H9 (cell line): ENCODE results near the gene TSPOAP1. TPM values are rescaled to one million over a fixed set of nuclear protein-coding genes. Genes with fewer than 3 reads are reported as not detected.
A peak's percentile ranks its signal among the peaks of the same experiment; 100 is the strongest.

ENCODE experiments used
- DNase-seq: peaks from one replicate; pipeline ENCODE4 v3.0.0-alpha.2; 2017
- H2AFZ ChIP-seq: one replicate; pipeline ENCODE4 v1.6.1; 2013; ENCODE audit warnings: mild to moderate bottlenecking, low read length, control low read depth, moderate library complexity
- H2AK5ac ChIP-seq: 2 replicates; pipeline ENCODE4 v1.6.1; 2013; ENCODE audit warnings: low read length, control low read depth, mixed read lengths; ENCODE audit not compliant: insufficient read length
- H2BK120ac ChIP-seq: one replicate; pipeline ENCODE4 v1.6.1; 2013; ENCODE audit warnings: low read depth, mild to moderate bottlenecking, low read length, control low read depth, inconsistent platforms; ENCODE audit not compliant: poor library complexity, severe bottlenecking
- H2BK12ac ChIP-seq: 2 replicates; pipeline ENCODE4 v1.6.1; 2013; ENCODE audit warnings: low read length, control low read depth, mixed read lengths, low read depth; ENCODE audit not compliant: insufficient read length
- H2BK15ac ChIP-seq: 2 replicates; pipeline ENCODE4 v1.6.1; 2013; ENCODE audit warnings: low read depth, low read length, control low read depth
- H2BK20ac ChIP-seq: one replicate; pipeline ENCODE4 v1.6.1; 2013; ENCODE audit warnings: low read depth, mild to moderate bottlenecking, low read length, control low read depth, inconsistent platforms; ENCODE audit not compliant: poor library complexity, severe bottlenecking
- H2BK5ac ChIP-seq: 2 replicates; pipeline ENCODE4 v1.6.1; 2013; ENCODE audit warnings: low read length, control low read depth, mixed read lengths; ENCODE audit not compliant: insufficient read length
- H3K14ac ChIP-seq: 2 replicates; pipeline ENCODE4 v1.6.1; 2013; ENCODE audit warnings: low read length, control low read depth; ENCODE audit not compliant: insufficient read depth
- H3K18ac ChIP-seq: 2 replicates; pipeline ENCODE4 v1.6.1; 2013; ENCODE audit warnings: low read depth, mild to moderate bottlenecking, mixed read lengths, low read length, control low read depth; ENCODE audit not compliant: insufficient read length
- H3K23ac ChIP-seq: 2 replicates; pipeline ENCODE4 v1.6.1; 2013; ENCODE audit warnings: low read length, control low read depth, mixed read lengths, low read depth; ENCODE audit not compliant: insufficient read length
- H3K23me2 ChIP-seq: 2 replicates; pipeline ENCODE4 v1.6.1; 2013; ENCODE audit warnings: low read depth, mild to moderate bottlenecking, mixed read lengths, low read length, control low read depth; ENCODE audit not compliant: insufficient read length, poor library complexity, severe bottlenecking
- H3K27ac ChIP-seq: 2 replicates; pipeline ENCODE4 v1.5.1; 2013; ENCODE audit warnings: low read length, control low read depth, mixed read lengths, low read depth; ENCODE audit not compliant: insufficient read length
- H3K27me3 ChIP-seq: 2 replicates; pipeline ENCODE4 v1.6.1; 2013; ENCODE audit warnings: low read length, control low read depth, inconsistent platforms; ENCODE audit not compliant: insufficient read depth
- H3K4ac ChIP-seq: 2 replicates; pipeline ENCODE4 v1.6.1; 2013; ENCODE audit warnings: low read depth, mild to moderate bottlenecking, control low read depth, inconsistent platforms, low read length, moderate library complexity
- H3K4me1 ChIP-seq: 2 replicates; pipeline ENCODE4 v1.6.1; 2013; ENCODE audit warnings: low read length, control low read depth, inconsistent platforms; ENCODE audit not compliant: insufficient read depth
- H3K4me2 ChIP-seq: 2 replicates; pipeline ENCODE4 v1.6.1; 2013; ENCODE audit warnings: low read length, control low read depth, mixed read lengths; ENCODE audit not compliant: insufficient read length, insufficient read depth
- H3K56ac ChIP-seq: 2 replicates; pipeline ENCODE4 v1.6.1; 2013; ENCODE audit warnings: low read depth, mild to moderate bottlenecking, mixed read lengths, low read length, control low read depth; ENCODE audit not compliant: insufficient read length
- H3K79me1 ChIP-seq: 2 replicates; pipeline ENCODE4 v1.6.1; 2013; ENCODE audit warnings: low read depth, mild to moderate bottlenecking, moderate library complexity, low read length, control low read depth, inconsistent platforms; ENCODE audit not compliant: insufficient read depth, poor library complexity, severe bottlenecking
- H3K79me2 ChIP-seq: 2 replicates; pipeline ENCODE4 v1.6.1; 2013; ENCODE audit warnings: low read length, control low read depth, inconsistent platforms; ENCODE audit not compliant: insufficient read depth
- H3K9ac ChIP-seq: 2 replicates; pipeline ENCODE4 v1.6.1; 2013; ENCODE audit warnings: low read length, control low read depth, mixed read lengths; ENCODE audit not compliant: insufficient read length; ENCODE audit errors: extremely low read depth
- H3K9me3 ChIP-seq: one replicate; pipeline ENCODE4 v1.6.1; 2013; ENCODE audit warnings: low read depth, low read length, inconsistent platforms; ENCODE audit not compliant: control insufficient read depth
- H3T11ph ChIP-seq: one replicate; pipeline ENCODE4 v1.6.1; 2013; ENCODE audit warnings: mild to moderate bottlenecking, low read length, control low read depth, inconsistent platforms
- H4K20me1 ChIP-seq: one replicate; pipeline ENCODE4 v1.6.1; 2013; ENCODE audit not compliant: control insufficient read depth, insufficient read length, insufficient read depth
- H4K5ac ChIP-seq: 2 replicates; pipeline ENCODE4 v1.6.1; 2013; ENCODE audit warnings: low read depth, mild to moderate bottlenecking, mixed read lengths, low read length, control low read depth; ENCODE audit not compliant: insufficient read length
- H4K8ac ChIP-seq: replicated peaks from 2 replicates; pipeline ENCODE4 v1.6.1; 2013; ENCODE audit warnings: low read length, control low read depth, mixed read lengths, low read depth; ENCODE audit not compliant: insufficient read length
- H4K91ac ChIP-seq: 2 replicates; pipeline ENCODE4 v1.6.1; 2013; ENCODE audit warnings: low read depth, mild to moderate bottlenecking, moderate library complexity, mixed read lengths, low read length, control low read depth; ENCODE audit not compliant: insufficient read length
- H3K27ac Mint-ChIP-seq, 3 experiments: 2 replicates in 2 of 3; 3 replicates in 1 of 3; pipeline ENCODE4 v1.8.0; 2020 to 2021; ENCODE audit warnings: mixed read lengths in 3 of 3, mild to moderate bottlenecking in 1 of 3, moderate library complexity in 1 of 3
- H3K27me3 Mint-ChIP-seq: 2 replicates; pipeline ENCODE4 v1.8.0; 2021; ENCODE audit warnings: low read depth, mild to moderate bottlenecking, moderate library complexity, mixed read lengths
- H3K36me3 Mint-ChIP-seq, 3 experiments: 2 replicates in 2 of 3; 3 replicates in 1 of 3; pipeline ENCODE4 v1.8.0; 2020 to 2021; ENCODE audit warnings: low read depth in 3 of 3, mixed read lengths in 3 of 3; ENCODE audit not compliant: insufficient read depth in 1 of 3
- H3K4me1 Mint-ChIP-seq, 2 experiments: 2 replicates each; pipeline ENCODE4 v1.8.0; 2020; ENCODE audit warnings: mixed read lengths in 2 of 2
- H3K4me3 Mint-ChIP-seq, 2 experiments: 2 replicates in 1 of 2; 3 replicates in 1 of 2; pipeline ENCODE4 v1.8.0; 2020 to 2021; ENCODE audit warnings: mild to moderate bottlenecking in 2 of 2, mixed read lengths in 2 of 2, moderate library complexity in 1 of 2
- H3K9me3 Mint-ChIP-seq, 2 experiments: 2 replicates in 1 of 2; 3 replicates in 1 of 2; pipeline ENCODE4 v1.8.0; 2020; ENCODE audit warnings: mild to moderate bottlenecking in 2 of 2, mixed read lengths in 2 of 2, moderate library complexity in 1 of 2
- WGBS: extraction: QIAGEN DNeasy Blood & Tissue Kit; methylation state at CpG from one replicate; pipeline ENCODE4 v1.1.7; 2013; ENCODE audit warnings: missing lambda C conversion rate, low lambda C conversion rate, mixed read lengths; ENCODE audit not compliant: insufficient read length; ENCODE audit errors: extremely low coverage; 5-methylcytosine and 5-hydroxymethylcytosine counted together
- total RNA-seq: library from RNA; stranded (reverse); gene quantifications from 2 replicates; pipeline ENCODE4 v1.2.1, GENCODE V29; 2021
- TF ChIP-seq, protein P1 (sequence below): fragments of 200-600 bp; sonication (generic); conservative IDR thresholded peaks from 3 replicates; pipeline ENCODE4 v1.8.0; 2021; ENCODE audit warnings: antibody characterized with exemption, mild to moderate bottlenecking

Gene TSPOAP1
- total RNA-seq, 1 experiment from 2014 or later: 17.3 TPM

DNA sequence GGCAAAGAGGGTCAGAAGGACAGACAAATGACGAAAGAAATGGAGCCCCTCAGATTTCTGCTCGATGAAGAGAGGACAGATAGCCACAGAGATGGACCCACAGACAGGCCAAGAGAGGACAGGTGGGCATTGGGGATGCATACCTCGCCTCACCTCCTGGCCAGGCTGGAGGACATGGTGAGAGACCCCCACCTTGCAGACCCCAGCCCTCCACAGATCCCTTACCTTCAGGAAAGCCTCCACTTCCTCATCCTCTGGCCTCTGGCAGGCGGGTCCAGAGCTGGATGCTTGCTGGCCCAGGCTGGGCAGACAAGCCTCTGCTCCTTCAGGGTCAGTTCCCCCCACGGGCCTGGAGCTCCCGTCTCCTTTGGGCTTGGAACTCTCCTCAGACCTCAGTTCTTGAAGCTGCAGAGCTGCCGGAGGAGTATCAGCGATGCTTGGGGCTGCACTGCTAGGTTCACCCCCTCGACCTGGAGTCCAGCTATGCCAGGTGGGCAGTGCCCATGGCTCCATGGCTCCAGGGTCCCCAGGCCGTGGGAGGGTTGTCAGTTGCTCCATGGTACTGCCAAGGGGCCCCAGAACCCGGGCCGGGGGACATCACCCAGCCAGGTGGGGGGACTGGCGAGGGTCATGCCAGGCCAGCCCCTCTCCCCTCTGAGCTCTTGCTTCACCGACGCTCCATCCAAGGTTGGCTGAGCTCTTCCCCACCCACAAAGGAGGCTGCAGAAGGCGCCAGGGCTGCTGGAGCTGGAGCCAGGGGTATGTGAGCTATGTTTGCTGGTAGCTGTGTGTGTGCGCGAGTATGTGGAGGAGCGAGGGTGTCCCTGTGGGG is 1.0 kb downstream of the TSPOAP1 start:
- no peak overlapping the region for H3K4me2 ChIP-seq
- Mint-ChIP-seq H3K4me3 (no peak overlapping the region; a peak in 2 of 5 replicates), H3K27ac (peak overlapping the region; percentile 5 to 37 (median 8); a peak in 2 of 7 replicates)

More for the DNA sequence above, 1.0 kb downstream of the TSPOAP1 start:
- no peaks in the 10 kb centered on the region for H3K79me2 ChIP-seq
- H2BK20ac ChIP-seq: no peak overlapping the region
- H2BK5ac ChIP-seq: no peak overlapping the region
- H4K5ac ChIP-seq: no peak overlapping the region
- peaks cover 5% of the 10 kb centered on the region; the same call in 1 of the 2 replicates for H3K4me1 ChIP-seq
- no peak overlapping the region for H3K9ac ChIP-seq
- no peak overlapping the region for H3K23ac ChIP-seq
- peak overlapping the region; percentile 44 for H3K18ac ChIP-seq
- peaks cover 12% of the 10 kb centered on the region for H3K23me2 ChIP-seq
- H4K8ac ChIP-seq: no peak overlapping the region
- no peak overlapping the region for H3K27ac ChIP-seq
- no peak overlapping the region for H2AFZ ChIP-seq
- DNase-seq: no peak
- WGBS: no CpG with 5 or more reads among the region's 19 CpGs
- H2AK5ac ChIP-seq: no peak overlapping the region
- H3K36me3 Mint-ChIP-seq: no peaks in the 10 kb centered on the region; a peak in 1 of 7 replicates
- H3K9me3 ChIP-seq: no peaks in the 10 kb centered on the region
- H3K4ac ChIP-seq: no peak overlapping the region
- H3K56ac ChIP-seq: no peak overlapping the region
- no peak overlapping the region for H2BK12ac ChIP-seq
- H4K91ac ChIP-seq: no peak overlapping the region
- H3K14ac ChIP-seq: peak overlapping the region; percentile 16; the same call in 1 of the 2 replicates
- H2BK15ac ChIP-seq: no peak overlapping the region
- H3K4me1 Mint-ChIP-seq: peaks cover 48 to 62% of the 10 kb centered on the region in 2 experiments
- no peaks in the 10 kb centered on the region for H3K9me3 Mint-ChIP-seq
- H3T11ph ChIP-seq: no peak overlapping the region
- H3K27me3 Mint-ChIP-seq: peaks cover 28% of the 10 kb centered on the region
- TF ChIP-seq, protein P1, sequence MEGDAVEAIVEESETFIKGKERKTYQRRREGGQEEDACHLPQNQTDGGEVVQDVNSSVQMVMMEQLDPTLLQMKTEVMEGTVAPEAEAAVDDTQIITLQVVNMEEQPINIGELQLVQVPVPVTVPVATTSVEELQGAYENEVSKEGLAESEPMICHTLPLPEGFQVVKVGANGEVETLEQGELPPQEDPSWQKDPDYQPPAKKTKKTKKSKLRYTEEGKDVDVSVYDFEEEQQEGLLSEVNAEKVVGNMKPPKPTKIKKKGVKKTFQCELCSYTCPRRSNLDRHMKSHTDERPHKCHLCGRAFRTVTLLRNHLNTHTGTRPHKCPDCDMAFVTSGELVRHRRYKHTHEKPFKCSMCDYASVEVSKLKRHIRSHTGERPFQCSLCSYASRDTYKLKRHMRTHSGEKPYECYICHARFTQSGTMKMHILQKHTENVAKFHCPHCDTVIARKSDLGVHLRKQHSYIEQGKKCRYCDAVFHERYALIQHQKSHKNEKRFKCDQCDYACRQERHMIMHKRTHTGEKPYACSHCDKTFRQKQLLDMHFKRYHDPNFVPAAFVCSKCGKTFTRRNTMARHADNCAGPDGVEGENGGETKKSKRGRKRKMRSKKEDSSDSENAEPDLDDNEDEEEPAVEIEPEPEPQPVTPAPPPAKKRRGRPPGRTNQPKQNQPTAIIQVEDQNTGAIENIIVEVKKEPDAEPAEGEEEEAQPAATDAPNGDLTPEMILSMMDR: no peak
- H4K20me1 ChIP-seq: no peaks in the 10 kb centered on the region
- no peaks in the 10 kb centered on the region for H3K79me1 ChIP-seq
- no peak overlapping the region for H2BK120ac ChIP-seq
- no peaks in the 10 kb centered on the region; the same call in 1 of the 2 replicates for H3K27me3 ChIP-seq
